ENCODE results near the gene FADS1.

GRCh38 chr11:61810671-61811175 is 6.1 kb downstream of the FADS1 start:
- no peak for TF ChIP-seq EZH2 (IDR thresholded peaks at IDR 0.05; ENCODE audit: low read length)
- TF ChIP-seq, protein P1, sequence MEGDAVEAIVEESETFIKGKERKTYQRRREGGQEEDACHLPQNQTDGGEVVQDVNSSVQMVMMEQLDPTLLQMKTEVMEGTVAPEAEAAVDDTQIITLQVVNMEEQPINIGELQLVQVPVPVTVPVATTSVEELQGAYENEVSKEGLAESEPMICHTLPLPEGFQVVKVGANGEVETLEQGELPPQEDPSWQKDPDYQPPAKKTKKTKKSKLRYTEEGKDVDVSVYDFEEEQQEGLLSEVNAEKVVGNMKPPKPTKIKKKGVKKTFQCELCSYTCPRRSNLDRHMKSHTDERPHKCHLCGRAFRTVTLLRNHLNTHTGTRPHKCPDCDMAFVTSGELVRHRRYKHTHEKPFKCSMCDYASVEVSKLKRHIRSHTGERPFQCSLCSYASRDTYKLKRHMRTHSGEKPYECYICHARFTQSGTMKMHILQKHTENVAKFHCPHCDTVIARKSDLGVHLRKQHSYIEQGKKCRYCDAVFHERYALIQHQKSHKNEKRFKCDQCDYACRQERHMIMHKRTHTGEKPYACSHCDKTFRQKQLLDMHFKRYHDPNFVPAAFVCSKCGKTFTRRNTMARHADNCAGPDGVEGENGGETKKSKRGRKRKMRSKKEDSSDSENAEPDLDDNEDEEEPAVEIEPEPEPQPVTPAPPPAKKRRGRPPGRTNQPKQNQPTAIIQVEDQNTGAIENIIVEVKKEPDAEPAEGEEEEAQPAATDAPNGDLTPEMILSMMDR (optimal IDR thresholded peaks at IDR 0.05 in 1 of 3, IDR thresholded peaks at IDR 0.05 in 1 of 3, conservative IDR thresholded peaks at IDR 0.05 in 1 of 3; ENCODE audit: extremely low read depth in 1 of 3, insufficient read depth in 2 of 3, low read length in 3 of 3) = no peak

All from keratinocyte (primary cell).